GM21786 (cell line): ENCODE data around the gene VIPR1.
A peak's percentile ranks its signal among the peaks of the same experiment; 100 is the strongest.

ENCODE experiments used
- ATAC-seq: cut with Tn5 transposase; IDR thresholded peaks from one replicate; pipeline ENCODE4 v1.9.1; 2021; ENCODE audit not compliant: unreplicated experiment

Gene VIPR1

GRCh38 chr3:42502429-42503250 is at the start of gene VIPR1:
TSS of gene VIPR1 (plus strand) at chr3:42502643. CDS start at chr3:42502736, 93 bp downstream.
- peak; percentile 95 for ATAC-seq

GRCh38 chr3:42456211-42456610 is 46.2 kb upstream of the VIPR1 start:
- no peak for ATAC-seq

GRCh38 chr3:42459151-42459550 is 43.3 kb upstream of the VIPR1 start:
- ATAC-seq, result no peak

GRCh38 chr3:42461762-42462161 is 40.7 kb upstream of the VIPR1 start:
- ATAC-seq, result no peak

GRCh38 chr3:42463093-42463492 is 39.4 kb upstream of the VIPR1 start:
- no peak for ATAC-seq

GRCh38 chr3:42468111-42468510 is 34.3 kb upstream of the VIPR1 start:
- no peak for ATAC-seq

GRCh38 chr3:42472555-42472954 is 29.9 kb upstream of the VIPR1 start:
- ATAC-seq, result no peak

- no peak for ATAC-seq
Measured at GRCh38 chr3:42473083-42473932, 29.1 kb upstream of the VIPR1 start.

GRCh38 chr3:42476225-42477125 is 26.0 kb upstream of the VIPR1 start:
- ATAC-seq, result no peak

- no peak for ATAC-seq
Measured at GRCh38 chr3:42477696-42478095, 24.7 kb upstream of the VIPR1 start.

GRCh38 chr3:42478830-42479229 is 23.6 kb upstream of the VIPR1 start:
- no peak for ATAC-seq

- ATAC-seq, result no peak
Measured at GRCh38 chr3:42486814-42487565, 15.5 kb upstream of the VIPR1 start.

GRCh38 chr3:42488687-42489086 is 13.8 kb upstream of the VIPR1 start:
- ATAC-seq, result no peak

- no peak for ATAC-seq
Measured at GRCh38 chr3:42489116-42489936, 13.1 kb upstream of the VIPR1 start.

GRCh38 chr3:42489937-42490227 is 12.6 kb upstream of the VIPR1 start:
- no peak for ATAC-seq

- peak; percentile 99 for ATAC-seq
Measured at GRCh38 chr3:42490243-42490642, 12.2 kb upstream of the VIPR1 start.

GRCh38 chr3:42491881-42492507 is 10.4 kb upstream of the VIPR1 start:
- no peak for ATAC-seq

- no peak for ATAC-seq
Measured at GRCh38 chr3:42492508-42493080, 9.8 kb upstream of the VIPR1 start.
